KBM-7 (cell line): ENCODE data around the gene GPHN.
"Not testable (repeated sequence)": the region's sequence is repeated elsewhere in the genome, so short reads cannot be mapped to it uniquely, and the experiment has no call there.

Experiments
- DNase-seq: peaks from one replicate; pipeline ENCODE4 v3.0.0-alpha.2; 2015
- in situ Hi-C: fragments of 300-500 bp; cut with MboI; formaldehyde crosslinking; loops from 2 replicates; pipeline ENCODE4 v1.14.3; 2020; ENCODE audit warnings: low sequenced_read_pairs, low pct_unique_long_range_greater_than_20kb, mixed read lengths

The GPHN gene

GRCh38 chr14:66724996-66725395 lies 217.0 kb downstream of the GPHN start:
- DNase-seq = no peak
- in situ Hi-C loops = no loop called here

DNA sequence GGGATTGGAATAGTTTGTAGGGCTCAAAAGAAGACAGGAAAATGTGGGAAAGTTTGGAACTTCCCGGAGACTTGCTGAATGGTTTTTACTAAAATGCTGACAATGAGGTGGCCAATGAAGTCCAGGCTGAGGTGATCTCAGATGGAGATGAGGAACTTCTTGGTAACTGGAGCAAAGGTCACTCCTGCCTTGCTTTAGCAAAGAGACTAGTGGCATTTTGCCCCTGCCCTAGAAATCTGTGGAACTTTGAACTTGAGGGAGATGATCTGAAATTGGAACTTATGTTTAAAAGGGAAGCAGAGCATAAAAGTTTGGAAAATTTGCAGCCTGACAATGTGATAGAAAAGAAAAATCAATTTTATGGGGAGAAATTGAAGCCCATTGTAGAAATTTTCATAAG lies 223.4 kb downstream of the GPHN start:
- DNase-seq, in situ Hi-C loops: not testable (repeated sequence)

DNA sequence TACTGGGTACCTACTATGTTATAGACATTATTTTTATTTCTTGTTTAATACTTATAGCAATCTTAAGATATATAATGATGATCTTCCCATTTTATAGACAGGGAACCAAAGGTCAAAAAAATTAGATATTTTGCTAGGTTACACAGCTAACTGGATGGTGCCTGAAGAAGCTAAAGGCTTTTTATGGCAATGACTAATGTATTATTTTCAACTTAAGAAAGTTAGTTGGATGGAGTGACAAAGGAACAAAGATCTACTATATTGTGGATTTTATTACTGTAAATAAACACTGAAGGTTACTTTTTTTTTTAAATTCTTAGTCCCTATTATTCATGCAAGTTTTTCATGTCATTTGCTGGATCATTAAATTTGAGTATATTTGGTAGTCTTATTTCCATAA lies 227.9 kb downstream of the GPHN start:
- no peak for DNase-seq
- in situ Hi-C loops = no loop called here

DNA sequence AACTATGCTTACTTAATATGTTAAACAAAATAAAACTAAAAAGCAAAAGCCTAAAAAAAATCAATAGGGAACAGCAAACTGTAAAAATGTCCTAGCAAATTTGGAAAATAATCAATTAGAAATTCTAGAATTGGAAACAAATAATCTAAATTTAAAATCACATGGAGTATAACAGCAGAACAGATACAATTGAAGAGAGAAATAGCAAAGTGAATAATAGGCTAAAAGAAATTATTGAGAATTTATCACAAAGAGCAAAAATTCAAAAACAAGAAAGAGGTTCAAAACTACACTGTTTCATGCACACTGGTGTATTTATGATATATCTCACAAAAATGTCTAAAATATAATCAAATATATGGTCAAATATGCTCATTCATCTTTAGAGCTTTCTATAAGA lies 231.9 kb downstream of the GPHN start:
- in situ Hi-C loops = no loop called here
- DNase-seq = no peak

DNA sequence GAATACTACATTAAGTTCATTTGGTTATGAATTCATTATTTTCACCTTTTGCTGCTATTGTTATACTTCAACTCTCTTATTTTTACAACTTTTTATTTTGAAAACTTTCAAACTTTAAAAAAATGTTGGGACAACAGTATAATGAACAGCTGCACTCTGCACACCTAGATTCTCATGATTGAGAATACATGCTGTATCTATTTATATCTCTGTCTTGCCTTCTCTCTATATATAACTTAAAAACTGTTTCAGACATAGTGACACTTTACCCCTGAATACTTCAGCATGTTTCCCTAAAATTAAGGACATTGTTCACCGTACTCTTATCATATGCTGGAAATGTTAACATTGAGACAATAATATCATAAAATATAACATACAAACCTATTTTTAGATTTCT lies 237.1 kb downstream of the GPHN start:
- in situ Hi-C loops = no loop called here
- no peak for DNase-seq

DNA sequence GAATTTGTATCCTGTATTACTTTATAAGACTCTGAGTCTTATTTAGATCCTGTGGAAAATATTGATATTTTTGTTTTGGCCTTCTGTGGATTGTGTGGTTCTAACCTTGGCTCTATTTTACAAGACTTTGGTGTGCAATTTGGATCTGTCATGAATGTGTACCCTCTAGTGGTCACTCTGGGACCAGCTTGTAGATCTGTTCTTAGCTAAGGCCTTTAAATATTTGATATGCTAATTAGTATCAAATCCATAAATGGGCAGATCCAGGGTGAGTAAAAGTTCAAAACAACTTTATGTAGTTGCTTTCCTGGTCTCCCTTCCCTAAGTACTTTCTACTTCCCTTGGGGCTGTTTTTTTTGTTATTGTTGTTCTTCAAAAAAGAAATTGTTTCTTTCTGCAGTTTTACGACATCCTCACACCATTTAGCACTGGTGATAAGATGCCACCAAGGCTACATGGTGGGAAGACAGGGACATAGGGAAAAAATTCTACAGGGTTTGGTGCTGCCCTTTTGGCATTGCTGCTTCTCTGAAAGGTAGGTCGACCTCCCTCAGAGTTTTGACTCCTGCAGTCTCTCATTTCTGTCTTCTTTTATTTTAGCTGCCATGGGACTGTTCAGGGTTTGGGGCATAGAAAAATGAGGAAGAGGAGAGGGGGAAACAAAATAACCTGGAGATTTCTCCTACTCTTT lies 238.5 kb downstream of the GPHN start:
- in situ Hi-C loops = no loop called here
- peak; percentile 64 for DNase-seq

GRCh38 chr14:66752109-66752508 lies 244.2 kb downstream of the GPHN start:
- in situ Hi-C loops = no loop called here
- no peak for DNase-seq

- no peak for DNase-seq
- in situ Hi-C loops = no loop called here
Measured at GRCh38 chr14:66758031-66758613, 250.2 kb downstream of the GPHN start.

GRCh38 chr14:66772146-66772545 lies 264.2 kb downstream of the GPHN start:
- DNase-seq = no peak
- in situ Hi-C loops = no loop called here

DNA sequence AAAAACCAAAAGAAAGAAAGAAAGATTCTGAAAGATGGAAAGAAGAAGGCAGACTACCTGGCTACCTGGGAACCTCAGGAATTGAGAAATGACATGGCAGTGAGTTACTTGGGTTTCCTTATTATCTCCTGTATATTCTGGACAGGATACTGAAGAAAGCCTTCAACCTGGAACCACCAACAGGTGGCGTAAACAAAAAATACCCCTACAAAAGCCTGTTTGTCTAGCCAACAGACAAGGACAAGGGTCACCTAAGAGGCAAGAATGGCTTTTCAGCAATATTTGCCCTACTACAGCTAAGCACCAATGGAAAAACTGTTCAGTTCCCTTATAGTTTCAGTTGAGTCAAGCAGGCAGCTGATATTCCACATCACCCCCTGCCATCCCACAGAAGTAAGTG lies 274.9 kb downstream of the GPHN start:
- in situ Hi-C loops = no loop called here
- DNase-seq = no peak

- in situ Hi-C loops = no loop called here
- DNase-seq = no peak
Measured at GRCh38 chr14:66790101-66790500, 282.2 kb downstream of the GPHN start.

DNA sequence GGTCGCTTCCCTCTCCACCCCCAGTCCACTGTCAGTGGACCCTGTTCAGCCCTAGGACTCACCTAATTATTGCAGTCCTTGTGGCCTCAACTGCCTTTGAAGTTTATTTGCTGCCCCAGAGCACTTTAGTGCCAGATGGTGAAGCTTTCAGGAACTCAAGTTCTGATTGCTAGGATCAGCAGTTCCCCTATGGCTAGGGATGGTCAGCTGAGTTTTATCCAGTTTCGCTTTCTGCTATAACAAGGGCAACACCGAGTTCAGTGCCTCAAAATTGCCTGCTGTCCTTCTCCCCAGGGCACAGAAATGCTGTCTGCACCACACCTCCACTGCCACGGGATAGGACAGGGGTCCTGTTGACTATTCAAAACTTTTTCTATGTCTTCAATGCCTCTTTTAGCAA lies 295.0 kb downstream of the GPHN start:
- no peak for DNase-seq
- in situ Hi-C loops = no loop called here

DNA sequence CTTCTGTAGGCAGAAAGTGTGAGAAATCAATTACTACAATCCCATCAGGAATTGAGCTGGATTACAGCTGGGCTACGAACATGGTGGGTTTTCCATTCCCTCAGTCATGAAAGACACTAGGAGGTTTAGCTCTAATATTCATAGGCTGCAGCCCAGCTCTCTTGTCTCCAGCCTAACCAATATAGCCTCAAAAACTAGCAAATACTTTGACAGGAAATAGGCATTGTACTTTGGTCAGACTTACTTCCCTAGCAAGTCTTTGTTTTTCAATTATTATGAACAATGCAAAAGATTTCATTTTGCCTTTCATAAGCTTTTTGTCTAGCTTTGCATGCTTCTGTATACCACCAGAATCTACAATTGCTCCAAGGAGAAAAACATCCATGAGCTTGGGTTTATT lies 296.2 kb downstream of the GPHN start:
- DNase-seq = peak; percentile 7
- in situ Hi-C loops = no loop called here

DNA sequence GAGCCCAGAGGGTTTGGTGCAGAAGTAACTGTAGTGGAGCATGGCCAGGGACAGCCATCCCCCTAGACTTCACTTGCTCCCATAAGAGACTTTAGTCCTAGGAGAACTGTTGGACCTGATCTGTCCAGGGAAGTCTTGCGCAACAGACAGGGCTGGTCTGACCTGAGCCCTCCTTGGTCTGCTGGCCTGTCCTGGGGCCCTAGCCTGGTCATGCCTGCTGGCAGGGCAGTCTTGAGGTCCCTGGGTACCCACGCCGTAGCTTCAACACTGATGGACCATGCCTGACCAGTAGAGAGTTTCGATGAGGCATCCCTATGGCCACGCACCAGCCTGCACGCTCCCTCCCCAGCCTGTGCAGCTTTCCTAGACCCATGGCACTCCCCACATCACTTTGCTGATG lies 305.7 kb downstream of the GPHN start:
- DNase-seq = no peak
- in situ Hi-C loops = no loop called here

DNA sequence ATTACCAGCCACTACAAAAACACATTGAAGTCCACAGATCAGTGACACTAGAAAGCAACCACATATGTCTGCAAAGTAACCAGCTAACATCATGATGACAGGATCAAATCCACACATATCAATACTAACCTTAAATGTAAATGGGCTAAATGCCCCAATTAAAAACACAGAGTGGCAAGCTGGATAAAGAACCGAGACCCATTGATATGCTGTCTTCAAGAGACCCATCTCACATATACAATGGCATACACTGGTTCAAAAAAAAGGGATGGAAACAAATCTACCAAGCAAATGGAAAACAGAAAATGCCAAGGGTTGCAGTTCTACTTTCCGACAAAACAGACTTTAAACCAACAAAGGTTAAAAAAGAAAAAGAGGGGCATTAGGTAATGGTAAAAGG lies 307.7 kb downstream of the GPHN start:
- no peak for DNase-seq
- in situ Hi-C loops = no loop called here

- in situ Hi-C loops = no loop called here
- no peak for DNase-seq
Measured at GRCh38 chr14:66824251-66824650, 316.3 kb downstream of the GPHN start.

DNA sequence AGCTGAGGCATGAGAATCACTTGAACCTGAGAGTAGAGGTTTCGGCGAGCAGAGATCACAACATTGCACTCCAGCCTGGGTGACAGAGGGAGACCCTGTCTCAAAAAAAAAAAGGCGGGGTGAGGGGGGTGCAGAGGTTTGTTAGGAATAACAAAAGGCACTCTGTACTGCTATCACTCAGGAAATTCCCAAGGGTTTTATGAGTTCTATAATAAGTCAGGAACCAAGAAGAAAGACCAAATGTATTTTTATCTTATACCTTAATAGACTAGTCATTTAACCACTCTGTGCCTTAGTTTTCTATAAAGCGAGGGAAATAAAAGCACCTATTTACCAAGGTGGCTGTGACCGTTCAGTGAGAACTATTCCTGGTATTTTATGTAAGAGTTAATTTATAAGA lies 319.2 kb downstream of the GPHN start:
- in situ Hi-C loops = no loop called here
- DNase-seq = no peak

DNA sequence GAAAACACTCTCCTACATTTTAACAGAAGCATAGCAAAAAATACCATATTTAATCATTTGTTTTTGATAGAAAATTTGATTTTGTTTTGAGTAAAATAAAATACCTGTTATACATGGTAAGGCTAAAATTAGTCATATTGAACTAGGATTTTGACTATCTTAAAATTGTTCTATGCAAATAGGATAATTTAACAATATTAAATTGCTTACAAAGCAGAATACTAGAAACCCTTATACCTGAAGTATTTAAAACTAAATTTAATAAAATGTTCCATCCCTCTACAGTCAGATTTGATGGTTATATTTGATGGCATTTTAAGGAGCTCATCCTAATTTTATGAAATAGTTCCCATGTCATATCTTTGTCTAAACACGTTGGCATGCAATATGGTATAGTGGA lies 323.2 kb downstream of the GPHN start:
- in situ Hi-C loops = no loop called here
- no peak for DNase-seq

- in situ Hi-C loops = no loop called here
- no peak for DNase-seq
Measured at GRCh38 chr14:66833816-66834215, 325.9 kb downstream of the GPHN start.

DNA sequence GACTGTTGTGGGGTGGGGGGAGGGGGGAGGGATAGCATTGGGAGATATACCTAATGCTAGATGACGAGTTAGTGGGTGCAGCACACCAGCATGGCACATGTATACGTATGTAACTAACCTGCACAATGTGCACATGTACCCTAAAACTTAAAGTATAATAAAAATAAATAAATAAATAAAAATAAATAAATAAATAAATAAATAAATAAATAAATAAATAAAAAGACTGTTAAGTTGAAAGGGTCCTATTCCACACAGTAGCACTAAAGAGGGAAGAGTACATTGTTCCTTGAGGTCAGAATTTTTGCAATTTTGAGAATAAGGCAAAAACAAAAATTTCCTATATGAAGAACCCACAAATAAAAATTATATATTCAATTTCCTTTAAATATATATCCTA lies 329.5 kb downstream of the GPHN start:
- in situ Hi-C loops, DNase-seq: not testable (repeated sequence)

DNA sequence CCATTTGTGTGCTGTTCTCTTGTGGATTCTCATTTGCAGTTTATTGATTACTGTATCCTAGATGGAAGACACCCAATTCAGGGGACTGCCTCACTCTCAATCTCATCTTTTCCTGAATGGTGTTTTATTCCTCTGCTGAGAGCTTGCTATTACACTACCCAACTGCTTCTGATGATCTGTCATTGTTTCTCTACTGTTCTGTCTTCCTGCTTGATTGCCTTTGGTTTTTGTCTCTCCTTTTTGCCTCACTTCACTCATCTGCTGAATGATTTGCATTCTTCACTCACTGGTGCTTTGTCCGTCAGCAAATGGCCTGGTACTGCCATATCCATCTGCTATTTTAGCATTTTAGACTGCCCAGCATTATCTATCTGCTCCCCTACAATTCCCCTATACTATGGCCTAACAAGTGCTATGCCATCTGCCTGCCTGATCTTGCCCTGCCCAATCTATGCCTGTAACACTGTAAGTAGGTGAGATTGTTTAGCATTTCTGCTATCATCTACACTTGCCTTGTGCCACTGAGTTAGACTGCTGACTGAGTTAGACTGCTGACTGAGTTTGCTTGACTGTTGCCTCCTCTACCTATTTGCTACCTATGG lies 335.1 kb downstream of the GPHN start:
- no peak for DNase-seq
- in situ Hi-C loops = no loop called here
